Gastroesophageal sphincter (tissue), 3 donors: Measurements from ENCODE around the gene PANK4.

Experiments used
- CTCF ChIP-seq, 4 experiments: fragments of 200-600 bp in 2 of 4; fragments of 450-650 bp in 2 of 4; sonication (generic) in 1 of 4; IDR thresholded peaks; one replicate each; pipeline ENCODE4 v1.5.1; 2017 to 2019; ENCODE audit warnings: antibody characterized with exemption in 4 of 4, mild to moderate bottlenecking in 2 of 4, moderate library complexity in 2 of 4
- POLR2A ChIP-seq, 2 donors: fragments of 450-650 bp; IDR thresholded peaks; one replicate each; pipeline ENCODE4 v1.6.1; 2017; ENCODE audit warnings: antibody characterized with exemption in 2 of 2, mild to moderate bottlenecking in 2 of 2, moderate library complexity in 1 of 2

DNA sequence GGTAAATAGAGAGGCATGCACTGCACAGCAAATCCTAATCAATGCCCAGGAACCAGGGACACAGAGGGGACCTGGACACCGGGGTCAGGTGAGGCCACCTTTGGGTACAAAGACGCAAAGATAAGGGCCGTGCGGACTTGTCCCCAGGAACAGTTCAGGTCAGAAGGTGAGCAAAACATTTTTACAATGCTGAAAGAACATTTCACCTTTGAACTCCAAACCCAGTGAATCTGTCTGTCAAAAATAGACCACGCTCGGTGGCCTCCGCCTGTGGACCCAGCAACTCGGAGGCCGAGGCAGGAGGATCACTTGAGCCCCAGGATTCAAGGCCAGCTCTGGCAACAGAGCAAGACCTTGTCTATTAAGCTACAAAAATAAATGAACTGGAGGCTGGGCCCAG is 45.0 kb upstream of the PANK4 start:
- TF ChIP-seq POLR2A (IDR thresholded peaks at IDR 0.05), result no peak
- TF ChIP-seq CTCF (IDR thresholded peaks at IDR 0.05), result no peak
